OCI-LY7 (cell line): ENCODE results near the gene DIP2C.

ENCODE experiments used
- EZH2phosphoT487 ChIP-seq: fragments of 200-600 bp; sonication (generic); IDR thresholded peaks from 2 replicates; pipeline ENCODE4 v1.6.1; 2018; ENCODE audit warnings: low read depth, borderline replicate concordance, mild to moderate bottlenecking, mixed run types, antibody characterized with exemption, low read length, moderate library complexity, mixed read lengths
- TF ChIP-seq, protein P1 (sequence below): fragments of 200-600 bp; sonication (generic); conservative IDR thresholded peaks from 2 replicates; pipeline ENCODE4 v1.5.1; 2014; ENCODE audit warnings: mild to moderate bottlenecking, antibody characterized with exemption, low read length, moderate library complexity, mixed read lengths

- TF ChIP-seq, protein P1, sequence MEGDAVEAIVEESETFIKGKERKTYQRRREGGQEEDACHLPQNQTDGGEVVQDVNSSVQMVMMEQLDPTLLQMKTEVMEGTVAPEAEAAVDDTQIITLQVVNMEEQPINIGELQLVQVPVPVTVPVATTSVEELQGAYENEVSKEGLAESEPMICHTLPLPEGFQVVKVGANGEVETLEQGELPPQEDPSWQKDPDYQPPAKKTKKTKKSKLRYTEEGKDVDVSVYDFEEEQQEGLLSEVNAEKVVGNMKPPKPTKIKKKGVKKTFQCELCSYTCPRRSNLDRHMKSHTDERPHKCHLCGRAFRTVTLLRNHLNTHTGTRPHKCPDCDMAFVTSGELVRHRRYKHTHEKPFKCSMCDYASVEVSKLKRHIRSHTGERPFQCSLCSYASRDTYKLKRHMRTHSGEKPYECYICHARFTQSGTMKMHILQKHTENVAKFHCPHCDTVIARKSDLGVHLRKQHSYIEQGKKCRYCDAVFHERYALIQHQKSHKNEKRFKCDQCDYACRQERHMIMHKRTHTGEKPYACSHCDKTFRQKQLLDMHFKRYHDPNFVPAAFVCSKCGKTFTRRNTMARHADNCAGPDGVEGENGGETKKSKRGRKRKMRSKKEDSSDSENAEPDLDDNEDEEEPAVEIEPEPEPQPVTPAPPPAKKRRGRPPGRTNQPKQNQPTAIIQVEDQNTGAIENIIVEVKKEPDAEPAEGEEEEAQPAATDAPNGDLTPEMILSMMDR, result no peak
- TF ChIP-seq EZH2phosphoT487, result no peak
Measured at GRCh38 chr10:488933-489215, 200.6 kb downstream of the DIP2C start.
